SJCRH30 (cell line): Measurements from ENCODE around the gene NADK. TPM values are rescaled to one million over a fixed set of nuclear protein-coding genes. Genes with fewer than 3 reads are reported as not detected.
A peak's percentile ranks its signal among the peaks of the same experiment; 100 is the strongest.
"Not testable (repeated sequence)": the region's sequence is repeated elsewhere in the genome, so short reads cannot be mapped to it uniquely, and the experiment has no call there.

Experiments used
- DNase-seq, 2 experiments: peaks; one replicate each; pipeline ENCODE4 v3.0.0-alpha.2; 2015 to 2020
- H3K27ac ChIP-seq: fragments of 250-450 bp; sonication (Bioruptor Pico); 2 replicates; pipeline ENCODE4 v1.5.1; 2020; ENCODE audit warnings: mild to moderate bottlenecking, moderate library complexity
- H3K27me3 ChIP-seq: fragments of 250-450 bp; sonication (Bioruptor Pico); 2 replicates; pipeline ENCODE4 v1.5.1; 2020; ENCODE audit warnings: mild to moderate bottlenecking, moderate library complexity
- H3K36me3 ChIP-seq: fragments of 250-450 bp; sonication (Bioruptor Pico); 2 replicates; pipeline ENCODE4 v1.5.1; 2020; ENCODE audit warnings: mild to moderate bottlenecking, moderate library complexity
- H3K4me1 ChIP-seq: fragments of 250-450 bp; sonication (Bioruptor Pico); 2 replicates; pipeline ENCODE4 v1.5.1; 2020; ENCODE audit warnings: mild to moderate bottlenecking, moderate library complexity
- H3K4me3 ChIP-seq: fragments of 250-450 bp; sonication (Bioruptor Pico); 2 replicates; pipeline ENCODE4 v1.5.1; 2020; ENCODE audit warnings: mild to moderate bottlenecking, moderate library complexity
- H3K9me3 ChIP-seq: fragments of 250-450 bp; sonication (Bioruptor Pico); replicated peaks from 2 replicates; pipeline ENCODE4 v1.5.1; 2020; ENCODE audit warnings: mild to moderate bottlenecking, moderate library complexity
- total RNA-seq: library from RNA; depleted of rRNA; stranded (reverse); fragments of >200 nt; shearing (Covaris generic); gene quantifications from 2 replicates; pipeline ENCODE4 v1.2.3, GENCODE V29; 2014

NADK gene
- total RNA-seq, 1 experiment from 2014 or later, result 74.6 TPM

GRCh38 chr1:1729116-1729816 lies 49.0 kb downstream of the NADK start:
- H3K27me3 ChIP-seq, DNase-seq, H3K27ac ChIP-seq, H3K9me3 ChIP-seq, H3K4me3 ChIP-seq: not testable (repeated sequence)
- peaks cover 15% of the 10 kb centered on the region; the same call in 1 of the 2 replicates for H3K36me3 ChIP-seq
- H3K4me1 ChIP-seq, result peaks cover 19% of the 10 kb centered on the region

- H3K27me3 ChIP-seq, H3K9me3 ChIP-seq, H3K4me3 ChIP-seq: not testable (repeated sequence)
- Histone ChIP-seq H3K36me3 (peaks cover 15% of the 10 kb centered on the region; the same call in 1 of the 2 replicates), H3K4me1 (peaks cover 19% of the 10 kb centered on the region), H3K27ac (peak overlapping the region; percentile 31; the same call in 1 of the 2 replicates)
- peak in 1 of 2 experiments; percentile 54 for DNase-seq
Measured at GRCh38 chr1:1728308-1729005, 49.8 kb downstream of the NADK start.

- Histone ChIP-seq H3K4me1 (peaks cover 19% of the 10 kb centered on the region), H3K27ac (peak overlapping the region; percentile 98), H3K4me3 (0 out of 2 replicates have a peak overlapping the region, but pooled peaks have one; percentile 7)
- not testable (repeated sequence) for H3K9me3 ChIP-seq, H3K27me3 ChIP-seq, H3K36me3 ChIP-seq
- peak; percentile 85 to 89 for DNase-seq
Measured at GRCh38 chr1:1727131-1727651, 51.1 kb downstream of the NADK start.

- not testable (repeated sequence) for H3K9me3 ChIP-seq, H3K36me3 ChIP-seq, DNase-seq, H3K27me3 ChIP-seq, H3K4me3 ChIP-seq
- peak overlapping the region; percentile 98 for H3K27ac ChIP-seq
- peaks cover 19% of the 10 kb centered on the region for H3K4me1 ChIP-seq
Measured at GRCh38 chr1:1726088-1726487, 52.2 kb downstream of the NADK start.

- H3K9me3 ChIP-seq, H3K27me3 ChIP-seq: not testable (repeated sequence)
- H3K36me3 ChIP-seq, result peaks cover 18% of the 10 kb centered on the region
- peak within 1 kb of the TSS; percentile 63 for H3K27ac ChIP-seq
- peak; percentile 99 to 100 for DNase-seq
- H3K4me3 ChIP-seq, result peak within 1 kb of the TSS; percentile 93
- peaks cover 16% of the 10 kb centered on the region for H3K4me1 ChIP-seq
Measured at GRCh38 chr1:1724035-1724864, 54.0 kb downstream of the NADK start, which contains the start of gene CDK11A. TSS of gene CDK11A (minus strand) at chr1:1724357. CDS start at chr1:1722818, 1,539 bp downstream.

GRCh38 chr1:1721201-1721600 lies 57.1 kb downstream of the NADK start:
- Histone ChIP-seq H3K27me3 (no peaks in the 10 kb centered on the region), H3K27ac (no peak overlapping the region), H3K36me3 (peaks cover 26% of the 10 kb centered on the region), H3K4me1 (peaks cover 2% of the 10 kb centered on the region; the same call in 1 of the 2 replicates), H3K4me3 (no peak overlapping the region), H3K9me3 (no peaks in the 10 kb centered on the region)
- DNase-seq, result no peak

- not testable (repeated sequence) for H3K4me1 ChIP-seq, H3K4me3 ChIP-seq, DNase-seq, H3K27me3 ChIP-seq, H3K9me3 ChIP-seq, H3K27ac ChIP-seq
- peaks cover 20% of the 10 kb centered on the region for H3K36me3 ChIP-seq
Measured at GRCh38 chr1:1715109-1715883, 63.0 kb downstream of the NADK start.

- H3K4me3 ChIP-seq, H3K4me1 ChIP-seq, H3K27me3 ChIP-seq, H3K27ac ChIP-seq, DNase-seq, H3K9me3 ChIP-seq, H3K36me3 ChIP-seq: not testable (repeated sequence)
Measured at GRCh38 chr1:1707897-1708296, 70.4 kb downstream of the NADK start.

GRCh38 chr1:1707241-1707640 lies 71.0 kb downstream of the NADK start:
- H3K27me3 ChIP-seq, H3K4me1 ChIP-seq, H3K36me3 ChIP-seq, H3K4me3 ChIP-seq, DNase-seq, H3K27ac ChIP-seq, H3K9me3 ChIP-seq: not testable (repeated sequence)

- H3K36me3 ChIP-seq, H3K4me3 ChIP-seq, H3K4me1 ChIP-seq, H3K27me3 ChIP-seq, H3K27ac ChIP-seq, H3K9me3 ChIP-seq, DNase-seq: not testable (repeated sequence)
Measured at GRCh38 chr1:1705623-1706022, 72.6 kb downstream of the NADK start.

GRCh38 chr1:1704284-1704957 lies 73.8 kb downstream of the NADK start:
- H3K4me3 ChIP-seq, H3K36me3 ChIP-seq, H3K4me1 ChIP-seq, H3K27ac ChIP-seq, H3K27me3 ChIP-seq, H3K9me3 ChIP-seq, DNase-seq: not testable (repeated sequence)

- Histone ChIP-seq H3K9me3 (no peaks in the 10 kb centered on the region), H3K27ac (no peak overlapping the region), H3K36me3 (peaks cover 2% of the 10 kb centered on the region; the same call in 1 of the 2 replicates), H3K4me1 (no peaks in the 10 kb centered on the region), H3K4me3 (no peak overlapping the region), H3K27me3 (no peaks in the 10 kb centered on the region)
- no peak for DNase-seq
Measured at GRCh38 chr1:1703796-1704195, 74.5 kb downstream of the NADK start.

GRCh38 chr1:1702506-1702905 lies 75.8 kb downstream of the NADK start:
- not testable (repeated sequence) for H3K27me3 ChIP-seq, H3K36me3 ChIP-seq, H3K4me1 ChIP-seq, H3K27ac ChIP-seq, H3K4me3 ChIP-seq, H3K9me3 ChIP-seq, DNase-seq
